Epidermal melanocyte (primary cell): ENCODE data around the gene ADGRB2.
"Not testable (repeated sequence)": the region's sequence is repeated elsewhere in the genome, so short reads cannot be mapped to it uniquely, and the experiment has no call there.

Source experiments
- DNase-seq: peaks from one replicate; pipeline ENCODE4 v3.0.0; 2011; ENCODE audit warnings: low spot score; ENCODE audit not compliant: insufficient read length

The ADGRB2 gene

GRCh38 chr1:31730336-31731048 lies 33.6 kb downstream of the ADGRB2 start:
- no peak for DNase-seq

- no peak for DNase-seq
Observed at GRCh38 chr1:31727849-31728248, 36.3 kb downstream of the ADGRB2 start.

GRCh38 chr1:31727195-31727594 lies 36.9 kb downstream of the ADGRB2 start:
- DNase-seq, result no peak

GRCh38 chr1:31726715-31727114 lies 37.4 kb downstream of the ADGRB2 start:
- no peak for DNase-seq

- DNase-seq, result no peak
Observed at GRCh38 chr1:31725777-31726535, 38.2 kb downstream of the ADGRB2 start.

- DNase-seq, result no peak
Observed at GRCh38 chr1:31725134-31725533, 39.0 kb downstream of the ADGRB2 start.

GRCh38 chr1:31723828-31724359 lies 40.2 kb downstream of the ADGRB2 start:
- DNase-seq, result peak; percentile 79

- DNase-seq, result no peak
Observed at GRCh38 chr1:31718327-31718897, 45.7 kb downstream of the ADGRB2 start.

GRCh38 chr1:31717341-31717740 lies 46.8 kb downstream of the ADGRB2 start:
- no peak for DNase-seq

GRCh38 chr1:31715873-31716220 lies 48.3 kb downstream of the ADGRB2 start:
- no peak for DNase-seq

GRCh38 chr1:31715087-31715872 lies 48.9 kb downstream of the ADGRB2 start:
- peak; percentile 82 for DNase-seq

GRCh38 chr1:31714442-31715086 lies 49.6 kb downstream of the ADGRB2 start:
- peak; percentile 36 for DNase-seq

- DNase-seq, result no peak
Observed at GRCh38 chr1:31712630-31713029, 51.5 kb downstream of the ADGRB2 start.

- no peak for DNase-seq
Observed at GRCh38 chr1:31712068-31712467, 52.1 kb downstream of the ADGRB2 start.

- no peak for DNase-seq
Observed at GRCh38 chr1:31708324-31708723, 55.8 kb downstream of the ADGRB2 start.

- no peak for DNase-seq
Observed at GRCh38 chr1:31707711-31708110, 56.4 kb downstream of the ADGRB2 start.

GRCh38 chr1:31707059-31707600 lies 57.0 kb downstream of the ADGRB2 start:
- not testable (repeated sequence) for DNase-seq

GRCh38 chr1:31706384-31707058 lies 57.6 kb downstream of the ADGRB2 start:
- DNase-seq, result no peak

- no peak for DNase-seq
Observed at GRCh38 chr1:31705080-31705866, 58.9 kb downstream of the ADGRB2 start.
